ENCODE measurements around the gene CELF1. TPM values are rescaled to one million over a fixed set of nuclear protein-coding genes. Genes with fewer than 3 reads are reported as not detected.

CELF1 gene
- total RNA-seq, 1 experiment from 2014 or later = 173 TPM

- CTCF ChIA-PET = interaction anchor here (0.8 kb wide), 1 partner anchor 27 kb away, joined by 3 read pairs; no protein-coding TSS in a partner anchor
These were observed 34.9 kb upstream of the CELF1 start for GRCh38 chr11:47587723-47588326.

DNA sequence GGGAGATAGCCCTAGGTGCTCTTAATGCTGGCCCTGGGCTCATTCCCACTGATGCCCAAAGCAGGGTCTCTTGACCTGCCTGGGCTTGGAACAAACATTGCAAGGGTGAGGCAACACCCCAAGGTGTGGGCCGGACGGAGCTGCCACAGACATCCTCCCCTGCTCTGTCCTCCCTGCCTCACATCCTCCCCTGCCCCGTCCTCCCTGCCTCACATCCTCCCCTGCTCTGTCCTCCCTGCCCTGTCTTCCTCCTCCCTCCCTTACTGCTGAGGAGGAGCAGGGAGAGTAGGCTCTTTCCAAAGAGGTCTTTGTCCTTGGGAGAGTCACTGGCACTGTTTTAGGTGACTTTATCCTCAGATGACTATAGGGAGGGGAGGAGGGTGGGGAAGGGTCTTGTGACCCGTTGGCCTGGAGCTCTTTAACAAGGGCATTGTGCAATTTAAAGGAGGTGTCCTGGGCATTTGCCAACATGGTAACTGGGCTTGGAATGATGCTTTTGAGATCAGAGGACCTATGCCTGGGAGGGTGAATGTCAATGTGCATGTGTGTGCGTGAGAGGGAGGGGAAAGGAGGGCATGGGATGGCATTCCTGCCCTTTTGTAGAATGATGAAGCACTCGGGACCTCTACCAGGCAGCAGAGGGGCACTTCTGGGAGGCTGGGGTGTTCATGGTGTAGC, 34.2 kb upstream of the CELF1 start:
- H3K4me3 Mint-ChIP-seq (ENCODE audit: unreplicated experiment) = no peak overlapping the region
- H3K4me1 Mint-ChIP-seq (ENCODE audit: insufficient read depth, unreplicated experiment) = peaks cover 9% of the 10 kb centered on the region
- CTCF ChIA-PET = interaction anchor here (0.7 kb wide), 1 partner anchor 13 kb away, joined by 3 read pairs; no protein-coding TSS in a partner anchor
- no TSS peak for BruUV-seq (replicated peaks)
- peaks cover 40% of the 10 kb centered on the region for H3K36me3 Mint-ChIP-seq (ENCODE audit: insufficient read depth, unreplicated experiment)
- TF ChIP-seq, protein P1, sequence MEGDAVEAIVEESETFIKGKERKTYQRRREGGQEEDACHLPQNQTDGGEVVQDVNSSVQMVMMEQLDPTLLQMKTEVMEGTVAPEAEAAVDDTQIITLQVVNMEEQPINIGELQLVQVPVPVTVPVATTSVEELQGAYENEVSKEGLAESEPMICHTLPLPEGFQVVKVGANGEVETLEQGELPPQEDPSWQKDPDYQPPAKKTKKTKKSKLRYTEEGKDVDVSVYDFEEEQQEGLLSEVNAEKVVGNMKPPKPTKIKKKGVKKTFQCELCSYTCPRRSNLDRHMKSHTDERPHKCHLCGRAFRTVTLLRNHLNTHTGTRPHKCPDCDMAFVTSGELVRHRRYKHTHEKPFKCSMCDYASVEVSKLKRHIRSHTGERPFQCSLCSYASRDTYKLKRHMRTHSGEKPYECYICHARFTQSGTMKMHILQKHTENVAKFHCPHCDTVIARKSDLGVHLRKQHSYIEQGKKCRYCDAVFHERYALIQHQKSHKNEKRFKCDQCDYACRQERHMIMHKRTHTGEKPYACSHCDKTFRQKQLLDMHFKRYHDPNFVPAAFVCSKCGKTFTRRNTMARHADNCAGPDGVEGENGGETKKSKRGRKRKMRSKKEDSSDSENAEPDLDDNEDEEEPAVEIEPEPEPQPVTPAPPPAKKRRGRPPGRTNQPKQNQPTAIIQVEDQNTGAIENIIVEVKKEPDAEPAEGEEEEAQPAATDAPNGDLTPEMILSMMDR (IDR thresholded peaks at IDR 0.05; ENCODE audit: unreplicated experiment) = no peak
- POLR2A ChIA-PET = interaction anchor here (0.6 kb wide), 1 partner anchor 126 kb away, joined by 4 read pairs; no protein-coding TSS in a partner anchor
- intact Hi-C loops (cut with micrococcal nuclease) = no loop called here
- H3K27me3 Mint-ChIP-seq (ENCODE audit: insufficient read depth, unreplicated experiment) = no peaks in the 10 kb centered on the region
- peak; percentile 23 for DNase-seq (ENCODE audit: unreplicated experiment)
- H3K27ac Mint-ChIP-seq (ENCODE audit: low read depth, unreplicated experiment) = peak overlapping the region; percentile 14
- H3K9me3 Mint-ChIP-seq (ENCODE audit: unreplicated experiment) = no peaks in the 10 kb centered on the region

More at GRCh38 chr11:47587723-47588326, 34.9 kb upstream of the CELF1 start:
- peaks cover under 1% of the 10 kb centered on the region for H3K27me3 Mint-ChIP-seq (ENCODE audit: insufficient read depth, unreplicated experiment)
- TF ChIP-seq, protein P1 (IDR thresholded peaks at IDR 0.05; ENCODE audit: unreplicated experiment) = no peak
- H3K4me1 Mint-ChIP-seq (ENCODE audit: insufficient read depth, unreplicated experiment) = peaks cover 9% of the 10 kb centered on the region
- DNase-seq (ENCODE audit: unreplicated experiment) = no peak
- H3K9me3 Mint-ChIP-seq (ENCODE audit: unreplicated experiment) = no peaks in the 10 kb centered on the region
- peak overlapping the region; percentile 14 for H3K27ac Mint-ChIP-seq (ENCODE audit: low read depth, unreplicated experiment)
- intact Hi-C loops (cut with micrococcal nuclease) = no loop called here
- peaks cover 34% of the 10 kb centered on the region for H3K36me3 Mint-ChIP-seq (ENCODE audit: insufficient read depth, unreplicated experiment)
- no peak overlapping the region for H3K4me3 Mint-ChIP-seq (ENCODE audit: unreplicated experiment)
- BruUV-seq (replicated peaks) = no TSS peak
- POLR2A ChIA-PET = no interaction called here

DNA sequence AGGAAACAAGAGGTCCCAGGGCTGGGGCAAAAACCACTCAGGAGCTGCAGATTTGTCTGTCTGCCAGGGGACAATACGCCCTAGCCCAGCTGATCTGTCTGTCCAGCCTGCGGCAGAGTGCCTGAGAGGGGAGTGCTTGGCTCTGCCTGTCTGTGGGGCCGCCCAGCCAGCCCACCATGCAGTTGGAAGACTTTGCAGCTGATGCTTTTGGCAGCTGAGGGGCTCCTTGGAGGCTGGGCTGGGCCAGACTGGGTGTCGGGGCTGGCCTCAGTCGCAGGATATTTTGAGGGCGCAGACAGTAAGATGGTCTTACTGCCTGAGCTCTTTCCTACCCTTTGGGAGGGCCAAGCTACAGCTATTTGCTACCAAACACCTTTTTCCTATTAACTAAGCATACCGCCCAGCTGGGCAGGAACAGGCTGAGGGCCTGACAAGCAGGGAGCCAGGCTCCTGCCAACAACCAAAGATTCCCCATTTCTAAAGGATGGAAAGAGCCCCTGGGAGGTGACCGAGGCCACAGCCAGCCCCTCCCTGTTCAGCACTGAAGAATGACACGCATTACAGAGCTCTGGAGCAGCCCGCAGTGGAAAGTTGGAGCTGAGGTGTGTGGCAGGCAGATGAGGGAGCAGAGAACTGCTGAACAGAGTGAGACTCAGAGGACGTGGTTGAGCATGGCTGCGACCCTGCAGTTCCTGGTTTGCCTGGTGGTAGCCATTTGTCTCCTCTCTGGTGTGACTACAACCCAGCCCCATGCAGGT, 33.3 kb upstream of the CELF1 start, which contains the start of gene FAM180B:
FAM180B (plus strand) TSS at position 581 of the 758 bp plus-strand sequence; CDS start at position 672, 91 bp downstream.
- H3K36me3 Mint-ChIP-seq (ENCODE audit: insufficient read depth, unreplicated experiment) = peaks cover 49% of the 10 kb centered on the region

More for the DNA sequence above, 33.3 kb upstream of the CELF1 start, which contains the start of gene FAM180B:
- no peak within 1 kb of the TSS for H3K4me3 Mint-ChIP-seq (ENCODE audit: unreplicated experiment)
- ChIA-PET POLR2A (no interaction called here), CTCF (interaction anchor here (0.5 to 0.6 kb wide), 2 partner anchors 96 to 758 kb away, joined by 3 to 6 read pairs; no protein-coding TSS in a partner anchor)
- no peaks in the 10 kb centered on the region for H3K9me3 Mint-ChIP-seq (ENCODE audit: unreplicated experiment)
- TF ChIP-seq, protein P1 (IDR thresholded peaks at IDR 0.05; ENCODE audit: unreplicated experiment) = no peak
- no peak for DNase-seq (ENCODE audit: unreplicated experiment)
- intact Hi-C loops (cut with micrococcal nuclease) = no loop called here
- H3K4me1 Mint-ChIP-seq (ENCODE audit: insufficient read depth, unreplicated experiment) = peaks cover 9% of the 10 kb centered on the region
- H3K27ac Mint-ChIP-seq (ENCODE audit: low read depth, unreplicated experiment) = peak within 1 kb of the TSS; percentile 14
- BruUV-seq (replicated peaks) = no TSS peak
- no peaks in the 10 kb centered on the region for H3K27me3 Mint-ChIP-seq (ENCODE audit: insufficient read depth, unreplicated experiment)

All from MCF 10A (cell line).